ENCODE measurements around the gene PDZD4.

Gene PDZD4

DNA sequence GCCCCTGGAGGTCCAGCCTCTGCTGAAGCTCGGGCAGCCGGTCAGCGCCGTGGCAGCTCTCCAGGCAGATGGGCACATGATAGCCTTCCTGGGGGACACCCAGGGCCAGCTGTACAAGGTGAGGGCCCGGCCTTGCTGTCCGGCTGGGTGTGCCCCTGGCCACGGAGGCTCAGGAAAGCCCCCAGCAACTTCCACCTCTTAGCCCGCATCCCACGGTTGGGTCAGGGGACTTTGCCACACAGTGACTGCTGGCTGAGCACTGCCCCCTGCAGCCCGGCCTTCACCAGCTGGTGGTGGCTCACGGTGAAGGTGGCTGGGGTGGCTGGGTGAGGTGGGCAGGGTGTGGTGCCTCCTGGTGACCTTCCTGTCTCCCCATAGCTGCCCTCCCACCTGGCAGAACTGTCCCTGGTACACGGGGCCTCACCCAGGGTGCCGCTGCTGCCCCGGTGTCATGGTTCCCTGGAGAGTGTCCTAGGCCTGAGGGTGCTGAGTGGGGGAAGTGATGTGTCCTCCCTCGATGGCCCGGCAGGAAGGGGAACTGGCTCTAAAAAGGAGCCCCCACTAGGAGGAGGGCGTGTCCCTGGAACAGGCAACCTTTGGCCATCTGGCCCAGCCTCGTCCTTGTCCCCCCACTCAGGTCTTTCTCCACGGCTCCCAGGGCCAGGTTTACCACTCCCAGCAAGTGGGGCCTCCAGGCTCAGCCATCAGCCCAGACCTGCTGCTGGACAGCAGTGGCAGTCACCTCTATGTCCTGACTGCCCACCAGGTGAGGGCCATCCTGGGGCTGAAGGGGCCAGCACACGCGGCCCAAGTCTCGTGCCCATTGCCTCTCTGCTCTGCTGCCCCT, 61.8 kb downstream of the PDZD4 start:
- TF ChIP-seq, protein P1, sequence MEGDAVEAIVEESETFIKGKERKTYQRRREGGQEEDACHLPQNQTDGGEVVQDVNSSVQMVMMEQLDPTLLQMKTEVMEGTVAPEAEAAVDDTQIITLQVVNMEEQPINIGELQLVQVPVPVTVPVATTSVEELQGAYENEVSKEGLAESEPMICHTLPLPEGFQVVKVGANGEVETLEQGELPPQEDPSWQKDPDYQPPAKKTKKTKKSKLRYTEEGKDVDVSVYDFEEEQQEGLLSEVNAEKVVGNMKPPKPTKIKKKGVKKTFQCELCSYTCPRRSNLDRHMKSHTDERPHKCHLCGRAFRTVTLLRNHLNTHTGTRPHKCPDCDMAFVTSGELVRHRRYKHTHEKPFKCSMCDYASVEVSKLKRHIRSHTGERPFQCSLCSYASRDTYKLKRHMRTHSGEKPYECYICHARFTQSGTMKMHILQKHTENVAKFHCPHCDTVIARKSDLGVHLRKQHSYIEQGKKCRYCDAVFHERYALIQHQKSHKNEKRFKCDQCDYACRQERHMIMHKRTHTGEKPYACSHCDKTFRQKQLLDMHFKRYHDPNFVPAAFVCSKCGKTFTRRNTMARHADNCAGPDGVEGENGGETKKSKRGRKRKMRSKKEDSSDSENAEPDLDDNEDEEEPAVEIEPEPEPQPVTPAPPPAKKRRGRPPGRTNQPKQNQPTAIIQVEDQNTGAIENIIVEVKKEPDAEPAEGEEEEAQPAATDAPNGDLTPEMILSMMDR (IDR thresholded peaks at IDR 0.05; ENCODE audit: low read depth, low read length, missing control alignments): no peak
- Histone ChIP-seq H3K27me3 (replicated peaks) (no peaks in the 10 kb centered on the region), H3K4me3 (ENCODE audit: low read depth, low read length) (no peak overlapping the region), H3K36me3 (replicated peaks) (no peaks in the 10 kb centered on the region), H3K27ac (no peak overlapping the region)
- DNase-seq: no peak
- in situ Hi-C loops (cut with HindIII; ENCODE audit: low pct_ligation_motif_present, low sequenced_read_pairs): no loop called here

DNA sequence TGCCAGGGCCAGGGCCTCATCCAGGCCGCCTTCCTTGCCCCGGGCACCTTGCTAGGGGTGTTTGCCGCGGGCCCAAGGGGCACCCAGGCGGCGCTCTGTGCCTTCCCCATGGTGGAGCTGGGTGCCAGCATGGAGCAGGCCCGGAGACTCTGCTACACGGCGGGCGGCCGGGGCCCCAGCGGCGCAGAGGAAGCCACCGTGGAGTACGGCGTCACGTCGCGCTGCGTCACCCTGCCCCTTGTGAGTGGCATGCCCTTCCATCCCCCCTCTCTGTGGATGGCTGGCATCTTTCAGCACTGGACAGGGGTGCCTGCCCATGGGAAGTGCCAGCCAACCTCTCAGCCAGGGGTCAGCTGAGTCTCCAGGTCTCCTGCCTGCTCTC, 62.7 kb downstream of the PDZD4 start:
- Histone ChIP-seq H3K36me3 (replicated peaks) (no peaks in the 10 kb centered on the region), H3K27me3 (replicated peaks) (no peaks in the 10 kb centered on the region), H3K27ac (no peak overlapping the region), H3K4me3 (ENCODE audit: low read depth, low read length) (no peak overlapping the region)
- no peak for DNase-seq
- TF ChIP-seq, protein P1 (IDR thresholded peaks at IDR 0.05; ENCODE audit: low read depth, low read length, missing control alignments): no peak
- in situ Hi-C loops (cut with HindIII; ENCODE audit: low pct_ligation_motif_present, low sequenced_read_pairs): no loop called here

DNA sequence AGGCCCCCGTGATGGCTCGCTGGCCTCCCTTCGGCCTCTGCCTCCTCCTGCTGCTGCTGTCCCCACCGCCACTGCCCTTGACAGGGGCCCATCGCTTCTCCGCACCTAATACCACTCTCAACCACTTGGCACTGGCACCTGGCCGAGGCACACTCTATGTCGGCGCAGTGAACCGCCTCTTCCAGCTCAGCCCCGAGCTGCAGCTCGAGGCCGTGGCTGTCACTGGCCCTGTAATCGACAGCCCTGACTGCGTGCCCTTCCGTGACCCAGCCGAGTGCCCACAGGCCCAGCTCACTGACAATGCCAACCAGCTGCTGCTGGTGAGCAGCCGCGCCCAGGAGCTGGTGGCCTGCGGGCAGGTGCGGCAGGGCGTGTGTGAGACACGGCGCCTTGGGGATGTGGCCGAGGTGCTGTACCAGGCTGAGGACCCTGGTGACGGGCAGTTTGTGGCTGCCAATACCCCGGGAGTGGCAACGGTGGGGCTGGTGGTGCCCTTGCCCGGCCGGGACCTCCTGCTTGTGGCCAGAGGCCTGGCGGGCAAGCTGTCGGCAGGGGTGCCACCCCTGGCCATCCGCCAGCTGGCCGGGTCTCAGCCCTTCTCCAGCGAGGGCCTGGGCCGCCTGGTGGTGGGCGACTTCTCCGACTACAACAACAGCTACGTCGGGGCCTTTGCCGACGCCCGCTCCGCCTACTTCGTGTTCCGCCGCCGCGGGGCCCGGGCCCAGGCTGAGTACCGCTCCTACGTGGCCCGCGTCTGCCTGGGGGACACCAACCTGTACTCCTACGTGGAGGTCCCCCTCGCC, 63.3 kb downstream of the PDZD4 start:
- no peaks in the 10 kb centered on the region for H3K36me3 ChIP-seq (replicated peaks)
- no peak for DNase-seq
- H3K27me3 ChIP-seq (replicated peaks): no peaks in the 10 kb centered on the region
- in situ Hi-C loops (cut with HindIII; ENCODE audit: low pct_ligation_motif_present, low sequenced_read_pairs): no loop called here
- TF ChIP-seq, protein P1 (IDR thresholded peaks at IDR 0.05; ENCODE audit: low read depth, low read length, missing control alignments): no peak
- no peak overlapping the region for H3K4me3 ChIP-seq (ENCODE audit: low read depth, low read length)
- no peak overlapping the region for H3K27ac ChIP-seq

DNA sequence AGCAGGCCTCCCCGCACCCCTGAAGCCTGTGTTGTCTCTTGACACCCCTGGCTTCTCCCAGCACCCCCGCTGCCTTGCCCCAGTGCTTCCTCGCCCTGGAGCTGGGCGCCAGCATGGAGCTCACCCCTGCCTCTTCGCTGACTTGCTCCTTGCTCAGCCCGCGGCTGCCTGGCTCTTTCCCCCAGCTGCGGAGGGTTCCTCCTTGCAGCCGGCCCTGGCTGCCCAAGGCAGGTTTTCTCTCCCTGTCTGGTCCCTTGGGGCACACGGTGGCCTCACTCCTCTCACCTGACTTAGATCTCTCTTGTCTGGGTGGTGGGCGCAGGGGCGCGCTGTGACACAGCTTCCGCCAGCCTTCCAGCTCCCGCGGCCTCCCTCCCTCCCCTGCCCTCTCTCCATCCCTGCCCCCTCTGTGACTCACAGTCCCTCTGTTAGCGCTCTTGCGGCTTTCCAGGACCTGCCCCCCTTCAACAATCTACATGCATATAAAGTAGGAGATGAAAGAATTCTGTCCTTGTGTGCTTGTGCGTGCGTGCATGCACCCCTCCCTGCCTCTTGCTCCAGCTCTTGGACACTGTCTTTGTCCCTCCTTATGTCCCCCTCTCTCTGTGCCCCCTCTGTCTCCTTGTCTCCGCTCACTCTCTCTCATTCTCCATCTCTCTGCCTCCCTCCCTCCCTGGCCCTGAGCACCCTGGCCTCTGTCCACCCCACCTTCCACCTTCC, 64.1 kb downstream of the PDZD4 start:
- Histone ChIP-seq H3K36me3 (replicated peaks) (no peaks in the 10 kb centered on the region), H3K4me3 (ENCODE audit: low read depth, low read length) (peak overlapping the region; percentile 46), H3K27ac (peak overlapping the region; percentile 51), H3K27me3 (replicated peaks) (no peaks in the 10 kb centered on the region)
- in situ Hi-C loops (cut with HindIII; ENCODE audit: low pct_ligation_motif_present, low sequenced_read_pairs): no loop called here
- TF ChIP-seq, protein P1 (IDR thresholded peaks at IDR 0.05; ENCODE audit: low read depth, low read length, missing control alignments): no peak
- DNase-seq: peak; percentile 55

- H3K27ac ChIP-seq: peak overlapping the region; percentile 51
- H3K27me3 ChIP-seq (replicated peaks): no peaks in the 10 kb centered on the region
- in situ Hi-C loops (cut with HindIII; ENCODE audit: low pct_ligation_motif_present, low sequenced_read_pairs): no loop called here
- no peak for DNase-seq
- TF ChIP-seq, protein P1 (IDR thresholded peaks at IDR 0.05; ENCODE audit: low read depth, low read length, missing control alignments): no peak
- H3K4me3 ChIP-seq (ENCODE audit: low read depth, low read length): peak overlapping the region; percentile 46
- H3K36me3 ChIP-seq (replicated peaks): no peaks in the 10 kb centered on the region
Measured at GRCh38 chrX:153765138-153766079, 64.9 kb downstream of the PDZD4 start.

All from brain microvascular endothelial cell (primary cell).